C4-2B (cell line): ENCODE results near the gene APOL2.

Experiments used
- CTCF ChIP-seq: fragments of 450-650 bp; conservative IDR thresholded peaks from 2 replicates; pipeline ENCODE4 v1.5.1; 2017; ENCODE audit warnings: mild to moderate bottlenecking
- ZFX ChIP-seq: fragments of 450-650 bp; IDR thresholded peaks from 2 replicates; pipeline ENCODE4 v1.6.1; 2017

GRCh38 chr22:36282328-36282831 is 43.1 kb upstream of the APOL2 start:
- TF ChIP-seq CTCF (no peak), ZFX (no peak)
